B cell (primary cell): ENCODE data around the gene NAV2. TPM values are rescaled to one million over a fixed set of nuclear protein-coding genes. Genes with fewer than 3 reads are reported as not detected.

Experiments used
- ATAC-seq: fragments of 200-7000 bp; cut with Tn5 transposase; one replicate; pipeline ENCODE4 v1.10.0; 2021; ENCODE audit warnings: low read depth, mild to moderate bottlenecking, moderate number of reproducible peaks, moderate library complexity
- CTCF ChIA-PET: fragments of 350-600 bp; sonication (Branson Sonifier 250); formaldehyde crosslinking; loops from one replicate; lab custom pipeline; 2021; ENCODE audit warnings: antibody characterized with exemption, inconsistent platforms; lab: Charles Lee
- POLR2A ChIA-PET: fragments of 350-600 bp; sonication (Branson Sonifier 250); formaldehyde crosslinking; loops from one replicate; lab custom pipeline; 2021; ENCODE audit warnings: antibody characterized with exemption; lab: Charles Lee
- DNase-seq: peaks from one replicate; pipeline ENCODE4 v3.0.0; 2013
- H2AFZ ChIP-seq: 2 replicates; pipeline ENCODE4 v1.6.1; 2012; ENCODE audit warnings: mild to moderate bottlenecking, low read depth, low read length; ENCODE audit not compliant: insufficient read depth, poor library complexity, severe bottlenecking
- H3K27ac ChIP-seq, 2 donors: 1 replicate in 1 of 2; 2 replicates in 1 of 2; pipeline ENCODE4 v1.5.1; 2012 to 2013; ENCODE audit warnings: low read length in 2 of 2, mild to moderate bottlenecking in 2 of 2, moderate library complexity in 1 of 2
- H3K27me3 ChIP-seq, 4 experiments: fragments of 200-600 bp in 1 of 4; sonication (generic) in 1 of 4; replicated peaks in 1 of 4; 1 replicate in 2 of 4; 2 replicates in 2 of 4; pipeline versions ENCODE4 v1.6.1 to v1.7.0; 2013 to 2016; ENCODE audit warnings: low read length in 3 of 4, mild to moderate bottlenecking in 2 of 4, mixed read lengths in 1 of 4, moderate library complexity in 1 of 4; ENCODE audit not compliant: insufficient read depth in 4 of 4, control insufficient read depth in 3 of 4; ENCODE audit errors: control extremely low read depth in 1 of 4
- H3K36me3 ChIP-seq, 2 experiments: replicated peaks in 1 of 2; 1 replicate in 1 of 2; 2 replicates in 1 of 2; pipeline versions ENCODE4 v1.6.1 to v1.7.1; 2013; ENCODE audit warnings: low read length in 1 of 2; ENCODE audit not compliant: insufficient read depth in 2 of 2, control insufficient read depth in 1 of 2; ENCODE audit errors: control extremely low read depth in 1 of 2, extremely low read depth in 1 of 2
- H3K4me1 ChIP-seq, 2 donors: fragments of 200-600 bp in 1 of 2; sonication (generic) in 1 of 2; 1 replicate in 1 of 2; 2 replicates in 1 of 2; pipeline versions ENCODE4 v1.5.1 to v1.6.1; 2013 to 2017; ENCODE audit warnings: low read length in 2 of 2; ENCODE audit not compliant: control insufficient read depth in 2 of 2, insufficient read depth in 2 of 2
- H3K4me2 ChIP-seq: replicated peaks from 2 replicates; pipeline ENCODE3; 2012; ENCODE audit warnings: mild to moderate bottlenecking, low read depth, low read length; ENCODE audit not compliant: poor library complexity, severe bottlenecking
- H3K4me3 ChIP-seq, 5 experiments: fragments of 200-600 bp in 1 of 5; sonication (generic) in 1 of 5; 1 replicate in 3 of 5; 2 replicates in 2 of 5; pipeline versions ENCODE4 v1.5.1 to v1.7.0; 2011 to 2016; ENCODE audit warnings: low read length in 4 of 5, mild to moderate bottlenecking in 4 of 5, low read depth in 2 of 5, control low read depth in 1 of 5, moderate library complexity in 1 of 5; ENCODE audit not compliant: insufficient read depth in 1 of 5; ENCODE audit errors: control extremely low read depth in 1 of 5, extremely low read depth in 1 of 5
- H3K79me2 ChIP-seq: fragments of 200-600 bp; sonication (generic); one replicate; pipeline ENCODE4 v1.6.0; 2016; ENCODE audit warnings: low read length; ENCODE audit not compliant: control insufficient read depth, insufficient read depth
- H3K9ac ChIP-seq: fragments of 200-600 bp; sonication (generic); 2 replicates; pipeline ENCODE4 v1.6.1; 2017; ENCODE audit warnings: mild to moderate bottlenecking, low read length, moderate library complexity
- H3K9me3 ChIP-seq, 3 donors: one replicate each; pipeline versions ENCODE4 v1.6.1 to v1.7.1; 2013; ENCODE audit warnings: low read length in 2 of 3; ENCODE audit not compliant: control insufficient read depth in 2 of 3, insufficient read depth in 1 of 3; ENCODE audit errors: control extremely low read depth in 1 of 3
- H4K20me1 ChIP-seq: 2 replicates; pipeline ENCODE4 v1.6.0; 2012; ENCODE audit warnings: mild to moderate bottlenecking, low read length; ENCODE audit not compliant: insufficient read depth, control insufficient read depth, poor library complexity, severe bottlenecking
- H3K27ac Mint-ChIP-seq: one replicate; pipeline ENCODE4 v1.8.0; 2021; ENCODE audit warnings: mixed read lengths
- H3K27me3 Mint-ChIP-seq: one replicate; pipeline ENCODE4 v1.8.0; 2021; ENCODE audit warnings: mixed read lengths
- H3K4me1 Mint-ChIP-seq: one replicate; pipeline ENCODE4 v1.8.0; 2021; ENCODE audit warnings: mixed read lengths
- H3K4me3 Mint-ChIP-seq: one replicate; pipeline ENCODE4 v1.8.0; 2021; ENCODE audit warnings: mixed read lengths
- H3K9me3 Mint-ChIP-seq: one replicate; pipeline ENCODE4 v1.8.0; 2022; ENCODE audit warnings: mixed read lengths; ENCODE audit not compliant: insufficient read depth
- CTCF ChIP-seq: fragments of 200-600 bp; IDR thresholded peaks from one replicate; pipeline ENCODE4 v1.8.0; 2022; ENCODE audit warnings: antibody characterized with exemption, mild to moderate bottlenecking
- EZH2 ChIP-seq: IDR thresholded peaks from 2 replicates; pipeline ENCODE4 v1.6.1; 2012; ENCODE audit warnings: borderline replicate concordance, low read depth, mild to moderate bottlenecking, moderate library complexity, low read length; ENCODE audit not compliant: insufficient read depth, poor library complexity, severe bottlenecking
- WGBS: methylation state at CpG from one replicate; pipeline ENCODE4 v1.1.5; 2013; ENCODE audit warnings: missing lambda C conversion rate; ENCODE audit not compliant: insufficient coverage; 5-methylcytosine and 5-hydroxymethylcytosine counted together
- intact Hi-C: fragments of 100-400 bp; cut with micrococcal nuclease; formaldehyde crosslinking; loops from one replicate; pipeline ENCODE4 v1.10.0; 2022
- polyA plus RNA-seq: library from polyadenylated mRNA; depleted of rRNA; stranded (reverse); fragments of >200 nt; gene quantifications from 2 replicates; pipeline ENCODE4 v1.2.3, GENCODE V29; 2012
- total RNA-seq, 2 donors: library from RNA; stranded (reverse); fragments of 120-200 nt in 1 of 2; gene quantifications; 1 replicate in 1 of 2; 2 replicates in 1 of 2; pipeline versions ENCODE4 v1.2.3 to v1.2.4, GENCODE V29; 2013 to 2022

The NAV2 gene
- total and polyA plus RNA-seq, 2 donors (not counting 1 experiment from before 2014, with no cell fraction given) = 0.82 to 22.2 TPM

GRCh38 chr11:19924311-19924710 is 211.7 kb downstream of the NAV2 start:
- Histone ChIP-seq H3K27me3 (peaks cover 0 to 2% (median 0%) of the 10 kb centered on the region in 4 experiments), H3K9ac (no peak overlapping the region), H3K9me3 (no peaks in the 10 kb centered on the region), H3K4me3 (no peak overlapping the region), H2AFZ (no peak overlapping the region), H3K36me3 (no peaks in the 10 kb centered on the region), H3K27ac (no peak overlapping the region), H3K4me1 (no peaks in the 10 kb centered on the region), H3K4me2 (no peak overlapping the region), H3K79me2 (no peaks in the 10 kb centered on the region), H4K20me1 (no peaks in the 10 kb centered on the region)
- ChIA-PET POLR2A (no interaction called here), CTCF (interaction anchor here (0.9 kb wide), 1 partner anchor 15 kb away, joined by 3 read pairs; no protein-coding TSS in a partner anchor)
- no CpG with 5 or more reads among the region's 1 CpG for WGBS
- ATAC-seq = no peak
- Mint-ChIP-seq H3K27ac (no peak overlapping the region), H3K4me3 (no peak overlapping the region), H3K27me3 (peaks cover 24% of the 10 kb centered on the region), H3K4me1 (no peaks in the 10 kb centered on the region), H3K9me3 (no peaks in the 10 kb centered on the region)
- DNase-seq = no peak
- intact Hi-C loops = no loop called here
- TF ChIP-seq CTCF = no peak
- no peak for TF ChIP-seq EZH2

- H3K4me1 Mint-ChIP-seq = no peaks in the 10 kb centered on the region
- CTCF ChIA-PET = no interaction called here
- no CpG with 5 or more reads among the region's 1 CpG for WGBS
Measured at GRCh38 chr11:19924716-19925115, 212.1 kb downstream of the NAV2 start.

More at GRCh38 chr11:19924716-19925115, 212.1 kb downstream of the NAV2 start:
- no peak overlapping the region for H3K4me2 ChIP-seq
- peaks cover 0 to 2% (median 0%) of the 10 kb centered on the region in 4 experiments for H3K27me3 ChIP-seq
- TF ChIP-seq EZH2 (no peak), CTCF (no peak)
- no peak overlapping the region for H3K4me3 Mint-ChIP-seq
- POLR2A ChIA-PET = no interaction called here
- no peaks in the 10 kb centered on the region for H3K79me2 ChIP-seq
- no peaks in the 10 kb centered on the region for H3K4me1 ChIP-seq
- H4K20me1 ChIP-seq = no peaks in the 10 kb centered on the region
- H3K36me3 ChIP-seq = no peaks in the 10 kb centered on the region
- no peak overlapping the region for H3K27ac ChIP-seq
- ATAC-seq = no peak
- no peak overlapping the region for H3K4me3 ChIP-seq
- no peak overlapping the region for H2AFZ ChIP-seq
- intact Hi-C loops = no loop called here
- peaks cover 21% of the 10 kb centered on the region for H3K27me3 Mint-ChIP-seq
- no peak overlapping the region for H3K27ac Mint-ChIP-seq
- H3K9me3 ChIP-seq = no peaks in the 10 kb centered on the region
- H3K9ac ChIP-seq = no peak overlapping the region
- DNase-seq = no peak
- H3K9me3 Mint-ChIP-seq = no peaks in the 10 kb centered on the region
